Bronchial epithelial cell (primary cell): Measurements from ENCODE around the gene SMURF1. TPM values are rescaled to one million over a fixed set of nuclear protein-coding genes. Genes with fewer than 3 reads are reported as not detected.
A peak's percentile ranks its signal among the peaks of the same experiment; 100 is the strongest.

Experiments
- DNase-seq: peaks from one replicate; pipeline ENCODE4 v3.0.0-alpha.2; 2010; ENCODE audit warnings: low read depth
- FAIRE-seq: peaks from 2 replicates; lab custom pipeline; 2011; peaks lifted over from hg19 to GRCh38; lab: Jason Lieb, UNC
- H3K27me3 ChIP-seq: 2 replicates; pipeline ENCODE4 v1.5.1; 2011; ENCODE audit warnings: low read length; ENCODE audit not compliant: control insufficient read depth, insufficient read depth
- H3K36me3 ChIP-seq: 2 replicates; pipeline ENCODE4 v1.5.1; 2011; ENCODE audit warnings: low read length; ENCODE audit not compliant: control insufficient read depth, insufficient read depth
- H3K4me3 ChIP-seq: 2 replicates; pipeline ENCODE4 v1.5.1; 2011; ENCODE audit warnings: mild to moderate bottlenecking, low read depth, low read length, control low read depth
- CTCF ChIP-seq: IDR thresholded peaks from 2 replicates; pipeline ENCODE4 v1.5.1; 2011; ENCODE audit warnings: mild to moderate bottlenecking, moderate library complexity, low read length, control low read depth, inconsistent platforms; ENCODE audit not compliant: insufficient read depth, severe bottlenecking
- total RNA-seq: library from RNA; depleted of rRNA; stranded (reverse); fragments of >200 nt; gene quantifications from 2 replicates; pipeline ENCODE4 v1.2.1, GENCODE V29; 2014

SMURF1 gene
- total RNA-seq, 1 donor from 2014 or later = 42.4 TPM

- H3K27me3 ChIP-seq = no peaks in the 10 kb centered on the region
Observed at GRCh38 chr7:99132595-99133321, 11.2 kb downstream of the SMURF1 start.

GRCh38 chr7:99131290-99131689 lies 12.6 kb downstream of the SMURF1 start:
- DNase-seq = no peak
- FAIRE-seq = no peak
- Histone ChIP-seq H3K4me3 (no peak overlapping the region), H3K36me3 (peaks cover 1% of the 10 kb centered on the region), H3K27me3 (no peaks in the 10 kb centered on the region)
- TF ChIP-seq CTCF = no peak

More at GRCh38 chr7:99132595-99133321, 11.2 kb downstream of the SMURF1 start:
- FAIRE-seq (no peak), DNase-seq (peak; percentile 77)
- Histone ChIP-seq H3K4me3 (no peak overlapping the region), H3K36me3 (peaks cover 1% of the 10 kb centered on the region)
- no peak for TF ChIP-seq CTCF

- Histone ChIP-seq H3K36me3 (peaks cover 1% of the 10 kb centered on the region), H3K4me3 (no peak overlapping the region), H3K27me3 (no peaks in the 10 kb centered on the region)
- no peak for TF ChIP-seq CTCF
- DNase-seq = no peak
- no peak for FAIRE-seq
Observed at GRCh38 chr7:99129536-99129935, 14.4 kb downstream of the SMURF1 start.

GRCh38 chr7:99129001-99129400 lies 14.9 kb downstream of the SMURF1 start:
- DNase-seq (peak; percentile 70), FAIRE-seq (no peak)
- Histone ChIP-seq H3K36me3 (peaks cover 1% of the 10 kb centered on the region), H3K4me3 (no peak overlapping the region), H3K27me3 (no peaks in the 10 kb centered on the region)
- TF ChIP-seq CTCF = no peak

- peak; percentile 65 for DNase-seq
- Histone ChIP-seq H3K36me3 (peaks cover 1% of the 10 kb centered on the region), H3K27me3 (no peaks in the 10 kb centered on the region), H3K4me3 (no peak overlapping the region)
- FAIRE-seq = no peak
- TF ChIP-seq CTCF = no peak
Observed at GRCh38 chr7:99128076-99128950, 15.6 kb downstream of the SMURF1 start.
